T-helper 2 cell treated with Interferon-gamma antibody and Interleukin-4, amounts not matched to agents 100 ng/mL and 5 ng/mL, for 36 hours (primary cell): ENCODE results near the gene RDM1. TPM values are rescaled to one million over a fixed set of nuclear protein-coding genes. Genes with fewer than 3 reads are reported as not detected.

Experiments used
- intact Hi-C: fragments of 100-400 bp; cut with micrococcal nuclease; formaldehyde crosslinking; loops from one replicate; pipeline ENCODE4 v1.15.1; 2023
- total RNA-seq: library from RNA; stranded (reverse); gene quantifications from 2 replicates; pipeline ENCODE4 v1.2.3, GENCODE V29; 2022

RDM1 gene
- total RNA-seq, 1 donor from 2014 or later, result 7.2 TPM

GRCh38 chr17:35934760-35935159 is 4.2 kb upstream of the RDM1 start:
- intact Hi-C loops, result loop anchor here (10.0 kb wide), 1 partner anchor 90 kb away; no protein-coding TSS in a partner anchor

- intact Hi-C loops, result loop anchor here (10.0 kb wide), 1 partner anchor 88 kb away; no protein-coding TSS in a partner anchor
Observed at GRCh38 chr17:35932586-35932985, 2.0 kb upstream of the RDM1 start.

GRCh38 chr17:35931794-35932425 is 1.3 kb upstream of the RDM1 start:
- intact Hi-C loops, result loop anchor here (2.0 to 10.0 kb wide), 2 partner anchors 35 to 87 kb away; no protein-coding TSS in a partner anchor

- intact Hi-C loops, result no loop called here
Observed at GRCh38 chr17:35927714-35928113, 2.9 kb downstream of the RDM1 start.

GRCh38 chr17:35923609-35924114 is 6.9 kb downstream of the RDM1 start:
- intact Hi-C loops, result no loop called here

- intact Hi-C loops, result no loop called here
Observed at GRCh38 chr17:35920229-35920628, 10.3 kb downstream of the RDM1 start.

- intact Hi-C loops, result no loop called here
Observed at GRCh38 chr17:35918665-35919064, 11.9 kb downstream of the RDM1 start.

- intact Hi-C loops, result no loop called here
Observed at GRCh38 chr17:35917519-35918213, 12.9 kb downstream of the RDM1 start.

- intact Hi-C loops, result no loop called here
Observed at GRCh38 chr17:35915153-35915964, 15.2 kb downstream of the RDM1 start.

- intact Hi-C loops, result no loop called here
Observed at GRCh38 chr17:35914354-35914753, 16.2 kb downstream of the RDM1 start.

- intact Hi-C loops, result no loop called here
Observed at GRCh38 chr17:35913609-35914008, 17.0 kb downstream of the RDM1 start.

- intact Hi-C loops, result no loop called here
Observed at GRCh38 chr17:35912942-35913341, 17.6 kb downstream of the RDM1 start.

- intact Hi-C loops, result no loop called here
Observed at GRCh38 chr17:35912339-35912912, 18.1 kb downstream of the RDM1 start.

- intact Hi-C loops, result no loop called here
Observed at GRCh38 chr17:35909408-35909807, 21.2 kb downstream of the RDM1 start.

GRCh38 chr17:35907691-35908090 is 22.9 kb downstream of the RDM1 start:
- intact Hi-C loops, result no loop called here

- intact Hi-C loops, result no loop called here
Observed at GRCh38 chr17:35906926-35907637, 23.5 kb downstream of the RDM1 start.

- intact Hi-C loops, result no loop called here
Observed at GRCh38 chr17:35906191-35906925, 24.2 kb downstream of the RDM1 start.

GRCh38 chr17:35903451-35903850 is 27.1 kb downstream of the RDM1 start:
- intact Hi-C loops, result no loop called here

GRCh38 chr17:35901631-35902175 is 28.9 kb downstream of the RDM1 start:
- intact Hi-C loops, result no loop called here
